Measurements from ENCODE around the gene XRRA1.

XRRA1 gene

GRCh38 chr11:74948898-74949752, at the start of gene XRRA1, which contains the start of gene SPCS2 (continued):
- 0 out of 2 replicates have a peak, but pooled peaks have one; percentile 41 for TF ChIP-seq ZNF600 (tag by site-specific recombination; IDR thresholded peaks at IDR 0.05)
- TF ChIP-seq ZNF510 (tag by site-specific recombination; IDR thresholded peaks at IDR 0.05; ENCODE audit: insufficient replicate concordance), result no peak
- no peak for TF ChIP-seq ZNF664 (tag by site-specific recombination; IDR thresholded peaks at IDR 0.05)
- no peak for TF ChIP-seq ZNF350 (tag by site-specific recombination; IDR thresholded peaks at IDR 0.05)
- TF ChIP-seq ZNF174 (tag by site-specific recombination; IDR thresholded peaks at IDR 0.05), result no peak
- no peak for TF ChIP-seq ZNF843 (tag by site-specific recombination; IDR thresholded peaks at IDR 0.05)

DNA sequence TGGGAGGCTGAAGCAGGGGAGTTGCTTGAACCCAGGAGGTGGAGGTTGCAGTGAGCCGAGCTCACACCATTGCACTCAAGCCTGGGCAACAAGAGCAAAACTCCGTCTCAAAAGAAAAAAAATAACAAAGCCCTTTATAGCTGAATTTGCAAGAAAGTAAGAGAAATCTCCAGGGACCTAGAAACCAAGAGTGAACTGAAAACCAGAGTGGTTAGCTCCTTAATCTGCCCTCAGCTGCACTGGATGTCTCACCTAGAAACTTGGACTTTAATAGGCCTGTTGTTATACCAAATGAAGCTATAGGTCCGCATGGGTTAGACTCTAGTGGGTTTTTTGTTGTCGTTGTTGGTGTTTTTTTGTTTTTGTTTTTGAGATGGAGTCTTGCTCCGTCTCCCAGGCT, 44.0 kb upstream of the XRRA1 start:
- TF ChIP-seq ZNF510 (tag by site-specific recombination; IDR thresholded peaks at IDR 0.05; ENCODE audit: insufficient replicate concordance) (no peak), ZNF398 (tag by site-specific recombination; IDR thresholded peaks at IDR 0.05) (no peak), ZNF248 (tag by site-specific recombination; IDR thresholded peaks at IDR 0.05) (no peak), ZNF558 (tag by site-specific recombination; IDR thresholded peaks at IDR 0.05) (no peak), ZNF791 (tag by site-specific recombination; IDR thresholded peaks at IDR 0.05) (no peak), ZNF423 (tag by site-specific recombination; IDR thresholded peaks at IDR 0.05) (no peak), ZNF366 (tag by site-specific recombination; conservative IDR thresholded peaks at IDR 0.05) (no peak), ZNF830 (tag by site-specific recombination; IDR thresholded peaks at IDR 0.05; ENCODE audit: low read depth) (no peak), ZNF416 (tag by site-specific recombination; IDR thresholded peaks at IDR 0.05) (no peak), ZNF571 (tag by site-specific recombination; IDR thresholded peaks at IDR 0.05) (no peak), ZNF37A (tag by site-specific recombination; IDR thresholded peaks at IDR 0.05) (no peak), CTCF (tag by site-specific recombination; IDR thresholded peaks at IDR 0.05) (no peak)
- Histone ChIP-seq H3K4me1 (ENCODE audit: control insufficient read depth, insufficient read depth, low read length) (no peaks in the 10 kb centered on the region), H3K27ac (ENCODE audit: extremely low read depth, low read depth, low read length) (no peak overlapping the region), H3K36me3 (ENCODE audit: control insufficient read depth in 2 of 2, insufficient read depth in 1 of 2, low read length in 2 of 2) (peaks cover 0 to 34% of the 10 kb centered on the region in 2 experiments; a peak in 2 of 3 replicates), H3K4me3 (ENCODE audit: low read depth, low read length) (no peak overlapping the region), H3K9me3 (ENCODE audit: control insufficient read depth, insufficient read depth, low read depth, low read length) (no peaks in the 10 kb centered on the region)
- CTCF ChIA-PET, result interaction anchor here (0.6 to 1.0 kb wide), 2 partner anchors 30 to 212 kb away, joined by 3 to 5 read pairs; no protein-coding TSS in a partner anchor
- POLR2A ChIA-PET, result no interaction called here

- ChIA-PET POLR2A (no interaction called here), CTCF (no interaction called here)
- Histone ChIP-seq H3K4me3 (ENCODE audit: low read depth, low read length) (no peak overlapping the region), H3K9me3 (ENCODE audit: control insufficient read depth, insufficient read depth, low read depth, low read length) (no peaks in the 10 kb centered on the region), H3K36me3 (ENCODE audit: control insufficient read depth in 2 of 2, insufficient read depth in 1 of 2, low read length in 2 of 2) (peaks cover 0 to 23% of the 10 kb centered on the region in 2 experiments; a peak in 2 of 3 replicates), H3K4me1 (ENCODE audit: control insufficient read depth, insufficient read depth, low read length) (no peaks in the 10 kb centered on the region), H3K27ac (ENCODE audit: extremely low read depth, low read depth, low read length) (no peak overlapping the region)
- TF ChIP-seq ZNF26 (tag by site-specific recombination; IDR thresholded peaks at IDR 0.05) (no peak), ZNF223 (tag by site-specific recombination; IDR thresholded peaks at IDR 0.05) (no peak), ZNF404 (tag by site-specific recombination; IDR thresholded peaks at IDR 0.05) (no peak), RBAK (tag by site-specific recombination; IDR thresholded peaks at IDR 0.05) (no peak), ZNF302 (tag by site-specific recombination; IDR thresholded peaks at IDR 0.05; ENCODE audit: low read depth) (no peak), ELK4 (IDR thresholded peaks at IDR 0.05; ENCODE audit: borderline replicate concordance, low read depth, low read length) (no peak)
- TF ChIP-seq, protein P1, sequence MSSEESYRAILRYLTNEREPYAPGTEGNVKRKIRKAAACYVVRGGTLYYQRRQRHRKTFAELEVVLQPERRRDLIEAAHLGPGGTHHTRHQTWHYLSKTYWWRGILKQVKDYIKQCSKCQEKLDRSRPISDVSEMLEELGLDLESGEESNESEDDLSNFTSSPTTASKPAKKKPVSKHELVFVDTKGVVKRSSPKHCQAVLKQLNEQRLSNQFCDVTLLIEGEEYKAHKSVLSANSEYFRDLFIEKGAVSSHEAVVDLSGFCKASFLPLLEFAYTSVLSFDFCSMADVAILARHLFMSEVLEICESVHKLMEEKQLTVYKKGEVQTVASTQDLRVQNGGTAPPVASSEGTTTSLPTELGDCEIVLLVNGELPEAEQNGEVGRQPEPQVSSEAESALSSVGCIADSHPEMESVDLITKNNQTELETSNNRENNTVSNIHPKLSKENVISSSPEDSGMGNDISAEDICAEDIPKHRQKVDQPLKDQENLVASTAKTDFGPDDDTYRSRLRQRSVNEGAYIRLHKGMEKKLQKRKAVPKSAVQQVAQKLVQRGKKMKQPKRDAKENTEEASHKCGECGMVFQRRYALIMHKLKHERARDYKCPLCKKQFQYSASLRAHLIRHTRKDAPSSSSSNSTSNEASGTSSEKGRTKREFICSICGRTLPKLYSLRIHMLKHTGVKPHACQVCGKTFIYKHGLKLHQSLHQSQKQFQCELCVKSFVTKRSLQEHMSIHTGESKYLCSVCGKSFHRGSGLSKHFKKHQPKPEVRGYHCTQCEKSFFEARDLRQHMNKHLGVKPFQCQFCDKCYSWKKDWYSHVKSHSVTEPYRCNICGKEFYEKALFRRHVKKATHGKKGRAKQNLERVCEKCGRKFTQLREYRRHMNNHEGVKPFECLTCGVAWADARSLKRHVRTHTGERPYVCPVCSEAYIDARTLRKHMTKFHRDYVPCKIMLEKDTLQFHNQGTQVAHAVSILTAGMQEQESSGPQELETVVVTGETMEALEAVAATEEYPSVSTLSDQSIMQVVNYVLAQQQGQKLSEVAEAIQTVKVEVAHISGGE (tag by site-specific recombination; conservative IDR thresholded peaks at IDR 0.05; ENCODE audit: low read depth), result no peak
Observed at GRCh38 chr11:74990941-74991340, 42.0 kb upstream of the XRRA1 start.

Data from HEK293 (cell line).